ENCODE measurements around the gene CTSH. TPM values are rescaled to one million over a fixed set of nuclear protein-coding genes. Genes with fewer than 3 reads are reported as not detected.

Gene CTSH
- total RNA-seq, 1 donor from 2014 or later = 52.6 TPM

GRCh38 chr15:78898540-78898939, 46.3 kb downstream of the CTSH start:
- H3K27me3 ChIP-seq (ENCODE audit: low read depth) = no peaks in the 10 kb centered on the region
- intact Hi-C loops (cut with micrococcal nuclease) = no loop called here
- peaks cover 96% of the 10 kb centered on the region for H3K36me3 ChIP-seq
- TF ChIP-seq CTCF (IDR thresholded peaks at IDR 0.05; ENCODE audit: borderline replicate concordance) = no peak
- H3K9me3 ChIP-seq (replicated peaks) = no peaks in the 10 kb centered on the region
- H3K4me1 ChIP-seq = peaks cover 37% of the 10 kb centered on the region
- no peak overlapping the region for H3K4me3 ChIP-seq
- no peak for DNase-seq
- no peak overlapping the region for H3K27ac ChIP-seq (replicated peaks)

GRCh38 chr15:78895471-78895870, 49.4 kb downstream of the CTSH start:
- Histone ChIP-seq H3K36me3 (peaks cover 98% of the 10 kb centered on the region), H3K27me3 (ENCODE audit: low read depth) (no peaks in the 10 kb centered on the region), H3K9me3 (replicated peaks) (no peaks in the 10 kb centered on the region), H3K4me1 (peaks cover 14% of the 10 kb centered on the region), H3K4me3 (no peak overlapping the region), H3K27ac (replicated peaks) (no peak overlapping the region)
- DNase-seq = no peak
- intact Hi-C loops (cut with micrococcal nuclease) = no loop called here
- no peak for TF ChIP-seq CTCF (IDR thresholded peaks at IDR 0.05; ENCODE audit: borderline replicate concordance)

- Histone ChIP-seq H3K27me3 (ENCODE audit: low read depth) (no peaks in the 10 kb centered on the region), H3K36me3 (peaks cover 99% of the 10 kb centered on the region)
These were observed 51.3 kb downstream of the CTSH start for GRCh38 chr15:78893538-78893937.

GRCh38 chr15:78889000-78889399, 55.8 kb downstream of the CTSH start:
- TF ChIP-seq CTCF (IDR thresholded peaks at IDR 0.05; ENCODE audit: borderline replicate concordance) = no peak
- no peak overlapping the region for H3K27ac ChIP-seq (replicated peaks)
- DNase-seq = no peak
- no peak overlapping the region for H3K4me3 ChIP-seq
- peaks cover 85% of the 10 kb centered on the region for H3K36me3 ChIP-seq
- H3K27me3 ChIP-seq (ENCODE audit: low read depth) = no peaks in the 10 kb centered on the region
- H3K9me3 ChIP-seq (replicated peaks) = no peaks in the 10 kb centered on the region
- H3K4me1 ChIP-seq = peaks cover 40% of the 10 kb centered on the region
- intact Hi-C loops (cut with micrococcal nuclease) = no loop called here

More at GRCh38 chr15:78893538-78893937, 51.3 kb downstream of the CTSH start:
- TF ChIP-seq CTCF (IDR thresholded peaks at IDR 0.05; ENCODE audit: borderline replicate concordance) = no peak
- Histone ChIP-seq H3K4me3 (no peak overlapping the region), H3K4me1 (peaks cover 14% of the 10 kb centered on the region), H3K9me3 (replicated peaks) (no peaks in the 10 kb centered on the region), H3K27ac (replicated peaks) (no peak overlapping the region)
- intact Hi-C loops (cut with micrococcal nuclease) = no loop called here
- DNase-seq = no peak

- peaks cover 93% of the 10 kb centered on the region for H3K4me1 ChIP-seq
These were observed 63.2 kb downstream of the CTSH start for GRCh38 chr15:78881681-78882080.

More at GRCh38 chr15:78881681-78882080, 63.2 kb downstream of the CTSH start:
- Histone ChIP-seq H3K9me3 (replicated peaks) (no peaks in the 10 kb centered on the region), H3K36me3 (peaks cover 35% of the 10 kb centered on the region), H3K27me3 (ENCODE audit: low read depth) (no peaks in the 10 kb centered on the region), H3K27ac (replicated peaks) (no peak overlapping the region), H3K4me3 (no peak overlapping the region)
- no peak for TF ChIP-seq CTCF (IDR thresholded peaks at IDR 0.05; ENCODE audit: borderline replicate concordance)
- intact Hi-C loops (cut with micrococcal nuclease) = no loop called here
- DNase-seq = no peak
